ENCODE data around the gene UFD1.
A peak's percentile ranks its signal among the peaks of the same experiment; 100 is the strongest.

Gene UFD1

GRCh38 chr22:19431649-19432132, 47.3 kb downstream of the UFD1 start, which contains the start of gene HIRA:
HIRA (minus strand) TSS chr22:19431733; CDS start chr22:19431476, 257 bp downstream.
- peak; percentile 47 for DNase-seq (ENCODE audit: low read depth)
- TF ChIP-seq CTCF (conservative IDR thresholded peaks at IDR 0.05; ENCODE audit: low read depth, low read length) = no peak
- peak within 1 kb of the TSS; percentile 87 for H3K4me3 ChIP-seq (ENCODE audit: low read length)

- no peak for DNase-seq (ENCODE audit: low read depth)
- peak; percentile 34 for TF ChIP-seq CTCF (conservative IDR thresholded peaks at IDR 0.05; ENCODE audit: low read depth, low read length)
- H3K4me3 ChIP-seq (ENCODE audit: low read length) = peak overlapping the region; percentile 85
These were observed 48.0 kb downstream of the UFD1 start for GRCh38 chr22:19430890-19431541.

- no peak for TF ChIP-seq CTCF (conservative IDR thresholded peaks at IDR 0.05; ENCODE audit: low read depth, low read length)
- DNase-seq (ENCODE audit: low read depth) = no peak
- peak overlapping the region; percentile 85 for H3K4me3 ChIP-seq (ENCODE audit: low read length)
These were observed 48.8 kb downstream of the UFD1 start for GRCh38 chr22:19429950-19430889.

GRCh38 chr22:19424186-19424500, 54.9 kb downstream of the UFD1 start:
- TF ChIP-seq CTCF (conservative IDR thresholded peaks at IDR 0.05; ENCODE audit: low read depth, low read length) = no peak
- no peak overlapping the region for H3K4me3 ChIP-seq (ENCODE audit: low read length)
- no peak for DNase-seq (ENCODE audit: low read depth)

GRCh38 chr22:19422440-19423301, 56.3 kb downstream of the UFD1 start:
- no peak for DNase-seq (ENCODE audit: low read depth)
- H3K4me3 ChIP-seq (ENCODE audit: low read length) = no peak overlapping the region
- no peak for TF ChIP-seq CTCF (conservative IDR thresholded peaks at IDR 0.05; ENCODE audit: low read depth, low read length)

GRCh38 chr22:19420321-19420720, 58.7 kb downstream of the UFD1 start:
- DNase-seq (ENCODE audit: low read depth) = no peak
- no peak overlapping the region for H3K4me3 ChIP-seq (ENCODE audit: low read length)

More at GRCh38 chr22:19420321-19420720, 58.7 kb downstream of the UFD1 start:
- no peak for TF ChIP-seq CTCF (conservative IDR thresholded peaks at IDR 0.05; ENCODE audit: low read depth, low read length)

All from retinal pigment epithelial cell (primary cell).